SK-N-SH (cell line): ENCODE data around the gene ARMC6.

Source experiments
- GABPA ChIP-seq: IDR thresholded peaks from 2 replicates; pipeline ENCODE4 v1.4.0; 2012; ENCODE audit warnings: low read depth, mild to moderate bottlenecking
- GATA2 ChIP-seq: sonication (generic); formaldehyde crosslinking; IDR thresholded peaks from 2 replicates; pipeline ENCODE4 v1.5.0; 2020; ENCODE audit warnings: mild to moderate bottlenecking, missing genetic modification reagents
- RFX5 ChIP-seq: IDR thresholded peaks from 2 replicates; pipeline ENCODE4 v1.6.1; 2012; ENCODE audit warnings: mild to moderate bottlenecking, improper control_type of control experiment, low read length
- TAF1 ChIP-seq: IDR thresholded peaks from 2 replicates; pipeline ENCODE4 v1.6.1; 2012; ENCODE audit warnings: low read depth, mild to moderate bottlenecking, low read length, moderate library complexity, borderline replicate concordance
- TEAD4 ChIP-seq: IDR thresholded peaks from 2 replicates; pipeline ENCODE4 v1.4.0; 2012; ENCODE audit warnings: mild to moderate bottlenecking, borderline replicate concordance; ENCODE audit not compliant: insufficient read depth
- TF ChIP-seq, protein P1 (sequence below): fragments of 200-600 bp; sonication (generic); IDR thresholded peaks from 2 replicates; pipeline ENCODE4 v1.6.1; 2017; ENCODE audit warnings: antibody characterized with exemption, mild to moderate bottlenecking, moderate library complexity

GRCh38 chr19:19061506-19061905 is 28.1 kb downstream of the ARMC6 start:
- TF ChIP-seq GATA2 (CRISPR knock-in tag) (no peak), GABPA (no peak), TAF1 (no peak), RFX5 (no peak), TEAD4 (no peak)
- TF ChIP-seq, protein P1, sequence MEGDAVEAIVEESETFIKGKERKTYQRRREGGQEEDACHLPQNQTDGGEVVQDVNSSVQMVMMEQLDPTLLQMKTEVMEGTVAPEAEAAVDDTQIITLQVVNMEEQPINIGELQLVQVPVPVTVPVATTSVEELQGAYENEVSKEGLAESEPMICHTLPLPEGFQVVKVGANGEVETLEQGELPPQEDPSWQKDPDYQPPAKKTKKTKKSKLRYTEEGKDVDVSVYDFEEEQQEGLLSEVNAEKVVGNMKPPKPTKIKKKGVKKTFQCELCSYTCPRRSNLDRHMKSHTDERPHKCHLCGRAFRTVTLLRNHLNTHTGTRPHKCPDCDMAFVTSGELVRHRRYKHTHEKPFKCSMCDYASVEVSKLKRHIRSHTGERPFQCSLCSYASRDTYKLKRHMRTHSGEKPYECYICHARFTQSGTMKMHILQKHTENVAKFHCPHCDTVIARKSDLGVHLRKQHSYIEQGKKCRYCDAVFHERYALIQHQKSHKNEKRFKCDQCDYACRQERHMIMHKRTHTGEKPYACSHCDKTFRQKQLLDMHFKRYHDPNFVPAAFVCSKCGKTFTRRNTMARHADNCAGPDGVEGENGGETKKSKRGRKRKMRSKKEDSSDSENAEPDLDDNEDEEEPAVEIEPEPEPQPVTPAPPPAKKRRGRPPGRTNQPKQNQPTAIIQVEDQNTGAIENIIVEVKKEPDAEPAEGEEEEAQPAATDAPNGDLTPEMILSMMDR, result no peak
